HG02610 (cell line): Measurements from ENCODE around the gene AGPAT3.

ENCODE experiments used
- ATAC-seq: cut with Tn5 transposase; IDR thresholded peaks from one replicate; pipeline ENCODE4 v1.9.1; 2021; ENCODE audit warnings: mild to moderate bottlenecking, moderate library complexity; ENCODE audit not compliant: unreplicated experiment

Gene AGPAT3

GRCh38 chr21:43988506-43989230 is 123.6 kb downstream of the AGPAT3 start:
- ATAC-seq: no peak

- no peak for ATAC-seq
Measured at GRCh38 chr21:43989401-43989800, 124.4 kb downstream of the AGPAT3 start.

- no peak for ATAC-seq
Measured at GRCh38 chr21:43991447-43991991, 126.5 kb downstream of the AGPAT3 start.

- no peak for ATAC-seq
Measured at GRCh38 chr21:43992121-43992520, 127.1 kb downstream of the AGPAT3 start.

GRCh38 chr21:43993420-43993934 is 128.5 kb downstream of the AGPAT3 start:
- no peak for ATAC-seq

- no peak for ATAC-seq
Measured at GRCh38 chr21:43994085-43994484, 129.1 kb downstream of the AGPAT3 start.

GRCh38 chr21:43994646-43995045 is 129.6 kb downstream of the AGPAT3 start:
- no peak for ATAC-seq

- ATAC-seq: no peak
Measured at GRCh38 chr21:43995521-43996105, 130.6 kb downstream of the AGPAT3 start.

GRCh38 chr21:43997766-43998742 is 133.0 kb downstream of the AGPAT3 start:
- ATAC-seq: no peak

- ATAC-seq: no peak
Measured at GRCh38 chr21:44000360-44000759, 135.3 kb downstream of the AGPAT3 start.

GRCh38 chr21:44002511-44002910 is 137.5 kb downstream of the AGPAT3 start:
- ATAC-seq: no peak

GRCh38 chr21:44003307-44003966 is 138.4 kb downstream of the AGPAT3 start:
- ATAC-seq: no peak

- ATAC-seq: no peak
Measured at GRCh38 chr21:44005071-44005470, 140.0 kb downstream of the AGPAT3 start.

GRCh38 chr21:44005593-44005992 is 140.6 kb downstream of the AGPAT3 start:
- no peak for ATAC-seq

- no peak for ATAC-seq
Measured at GRCh38 chr21:44006017-44006619, 141.1 kb downstream of the AGPAT3 start.

GRCh38 chr21:44006656-44007055 is 141.6 kb downstream of the AGPAT3 start:
- ATAC-seq: no peak

GRCh38 chr21:44010429-44010828 is 145.4 kb downstream of the AGPAT3 start:
- ATAC-seq: no peak

- no peak for ATAC-seq
Measured at GRCh38 chr21:44011123-44011522, 146.1 kb downstream of the AGPAT3 start.

GRCh38 chr21:44011579-44012473 is 146.8 kb downstream of the AGPAT3 start, which contains the start of gene TRAPPC10:
TRAPPC10 (plus strand) TSS chr21:44012309; CDS start chr21:44012494, 185 bp downstream.
- peak; percentile 57 for ATAC-seq
